GM12878 (cell line): ENCODE measurements around the gene DCAF17. TPM values are rescaled to one million over a fixed set of nuclear protein-coding genes. Genes with fewer than 3 reads are reported as not detected.
A peak's percentile ranks its signal among the peaks of the same experiment; 100 is the strongest.
"Not testable (repeated sequence)": the region's sequence is repeated elsewhere in the genome, so short reads cannot be mapped to it uniquely, and the experiment has no call there.

ENCODE experiments used
- ATAC-seq: fragments of 200-7000 bp; cut with Tn5 transposase; 3 replicates; pipeline ENCODE4 v1.9.1; 2020; ENCODE audit warnings: mild to moderate bottlenecking, moderate library complexity
- BruUV-seq: library from RNA; stranded (reverse); fragments of 400-500 nt; replicated peaks from 2 replicates; lab custom pipeline; 2021; lab: Mats Ljungman, UMichigan
- CTCF ChIA-PET: fragments of 300-600 bp; sonication (Branson Sonifier 250); formaldehyde crosslinking; extraction: SDS; loops from one replicate; lab custom pipeline; 2021; ENCODE audit warnings: inconsistent platforms; lab: Yijun Ruan, JAX
- POLR2A ChIA-PET: fragments of 350-600 bp; formaldehyde crosslinking; extraction: SDS; loops from one replicate; lab custom pipeline; 2021; ENCODE audit warnings: inconsistent platforms; lab: Charles Lee
- RAD21 ChIA-PET: fragments of 300-600 bp; sonication (Branson Sonifier 250); formaldehyde crosslinking; loops from one replicate; lab custom pipeline; 2023; ENCODE audit warnings: antibody characterized with exemption; ENCODE audit not compliant: unreplicated experiment; lab: Charles Lee
- SMC1A ChIA-PET: fragments of 300-600 bp; sonication (Branson Sonifier 250); formaldehyde crosslinking; loops from one replicate; lab custom pipeline; 2023; ENCODE audit not compliant: unreplicated experiment, uncharacterized antibody; lab: Charles Lee
- DNase-seq: peaks from one replicate; pipeline ENCODE4 v3.0.0-alpha.2; 2011; ENCODE audit warnings: low read depth, low spot score
- FAIRE-seq: peaks from 3 replicates; lab custom pipeline; 2011; peaks lifted over from hg19 to GRCh38; lab: Jason Lieb, UNC
- H2AFZ ChIP-seq: 2 replicates; pipeline ENCODE4 v1.6.0; 2011; ENCODE audit warnings: low read depth, low read length, control low read depth; ENCODE audit not compliant: control insufficient read depth
- H3K27ac ChIP-seq: 2 replicates; pipeline ENCODE4 v1.5.1; 2011; ENCODE audit warnings: control low read depth; ENCODE audit not compliant: control insufficient read depth, insufficient read depth
- H3K27me3 ChIP-seq, 2 experiments: replicated peaks in 1 of 2; 2 replicates each; pipeline versions ENCODE4 v1.6.0 to v1.6.1; 2011; ENCODE audit warnings: low read length in 1 of 2; ENCODE audit not compliant: control insufficient read depth in 2 of 2, insufficient read depth in 2 of 2
- H3K36me3 ChIP-seq, 2 experiments: 2 replicates each; pipeline ENCODE4 v1.5.1; 2011; ENCODE audit warnings: low read length in 1 of 2; ENCODE audit not compliant: control insufficient read depth in 2 of 2, insufficient read depth in 2 of 2
- H3K4me1 ChIP-seq: 2 replicates; pipeline ENCODE4 v1.6.1; 2011; ENCODE audit warnings: mild to moderate bottlenecking, low read length, moderate library complexity, mixed read lengths; ENCODE audit not compliant: control insufficient read depth, insufficient read depth
- H3K4me2 ChIP-seq: 2 replicates; pipeline ENCODE4 v1.6.0; 2011; ENCODE audit warnings: control low read depth; ENCODE audit not compliant: control insufficient read depth, insufficient read depth
- H3K4me3 ChIP-seq: fragments of 200-600 bp; sonication (generic); 2 replicates; pipeline ENCODE4 v1.5.1; 2016
- H3K79me2 ChIP-seq: 2 replicates; pipeline ENCODE4 v1.6.0; 2011; ENCODE audit warnings: low read length; ENCODE audit not compliant: control insufficient read depth, insufficient read depth
- H3K9ac ChIP-seq: 2 replicates; pipeline ENCODE4 v1.8.0; 2011; ENCODE audit warnings: low read length, control low read depth, mixed read lengths; ENCODE audit not compliant: control insufficient read depth, insufficient read depth
- H3K9me3 ChIP-seq: replicated peaks from 3 replicates; pipeline ENCODE4 v1.5.1; 2011; ENCODE audit warnings: mild to moderate bottlenecking, low read length; ENCODE audit not compliant: control insufficient read depth, insufficient read depth
- H4K20me1 ChIP-seq: 2 replicates; pipeline ENCODE4 v1.6.0; 2011; ENCODE audit not compliant: control insufficient read depth, insufficient read depth
- NFIC ChIP-seq: IDR thresholded peaks from 2 replicates; pipeline ENCODE4 v1.6.1; 2012; ENCODE audit warnings: low read depth, mild to moderate bottlenecking, inconsistent platforms, low read length, moderate library complexity
- RUNX3 ChIP-seq: IDR thresholded peaks from 2 replicates; pipeline ENCODE4 v1.6.1; 2012; ENCODE audit warnings: low read length, inconsistent platforms
- WGBS: methylation state at CpG from one replicate; pipeline ENCODE4 v1.1.6; 2016; ENCODE audit warnings: low lambda C conversion rate; ENCODE audit not compliant: insufficient replicate concordance, insufficient coverage; ENCODE audit errors: missing lambda C conversion rate; 5-methylcytosine and 5-hydroxymethylcytosine counted together
- in situ Hi-C: fragments of 300-500 bp; cut with MboI; formaldehyde crosslinking; loops from 9 replicates; pipeline ENCODE4 v1.14.3; 2018; ENCODE audit warnings: mixed read lengths
- intact Hi-C: fragments of 100-400 bp; cut with micrococcal nuclease; formaldehyde crosslinking; loops from one replicate; pipeline ENCODE4 v1.14.2; 2022; ENCODE audit not compliant: unreplicated experiment
- polyA plus RNA-seq, 11 experiments: library from polyadenylated mRNA; depleted of rRNA in 4 of 11; unstranded in 6 of 11; stranded (reverse) in 5 of 11; fragments of >200 nt; fragmentation: Nextera tagmentation in 4 of 11; fragmentation: Illumina TruSeq in 1 of 11; extraction: Ambion mirVana in 4 of 11; extraction: Trizol in 1 of 11; gene quantifications; 1 replicate in 1 of 11; 2 replicates in 10 of 11; pipeline versions ENCODE4 v1.2.1 to v1.2.3, GENCODE V29; 2011 to 2016; ENCODE audit warnings: inconsistent platforms in 2 of 11, missing spikeins in 2 of 11, low read depth in 1 of 11
- total RNA-seq, 4 experiments: library from RNA; depleted of rRNA in 3 of 4; stranded (reverse); fragments of >200 nt in 3 of 4; fragmentation: Illumina TruSeq in 1 of 4; extraction: Trizol in 1 of 4; gene quantifications; 2 replicates each; pipeline versions ENCODE4 v1.2.1 to v1.2.3, GENCODE V29; 2013 to 2021

Gene DCAF17
- total and polyA plus RNA-seq, 10 of the 15 experiments (the other 5 are each of a cell fraction or from before 2014, with no cell fraction given) = 5.2 to 32.9 (median 23.4) TPM

DNA sequence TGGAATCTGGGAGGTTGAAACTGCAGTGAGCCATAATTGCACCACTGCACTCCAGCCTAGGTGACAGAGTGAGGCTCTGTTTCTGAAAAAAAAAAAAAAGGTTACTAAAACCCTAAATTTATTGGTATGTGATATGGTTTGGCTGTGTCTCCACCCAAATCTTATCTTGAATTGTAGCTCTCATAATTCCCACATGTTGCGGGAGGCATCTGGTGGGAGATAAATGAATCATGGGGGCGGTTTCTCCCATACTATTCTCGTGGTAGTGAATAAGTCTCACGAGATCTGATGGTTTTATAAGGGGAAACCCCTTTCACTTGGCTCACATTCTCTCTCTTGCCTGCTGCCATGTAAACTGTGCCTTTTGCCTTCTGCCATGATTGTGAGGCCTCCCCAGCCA, 19.4 kb upstream of the DCAF17 start:
- in situ Hi-C loops = loop anchor here (5.0 kb wide), 2 partner anchors 92 to 257 kb away; no protein-coding TSS in a partner anchor
- H3K27me3 ChIP-seq, ATAC-seq, H3K9me3 ChIP-seq, FAIRE-seq, H3K4me2 ChIP-seq, BruUV-seq, H3K9ac ChIP-seq, DNase-seq, H3K4me3 ChIP-seq, H4K20me1 ChIP-seq, H2AFZ ChIP-seq: not testable (repeated sequence)
- ChIA-PET RAD21 (interaction anchor here (0.8 to 5.4 kb wide), 10 partner anchors 26 to 441 kb away, joined by 3 to 186 read pairs (median 8); no protein-coding TSS in a partner anchor), POLR2A (interaction anchor here (0.6 to 1.2 kb wide), 6 partner anchors 69 to 128 kb away, joined by 3 to 8 read pairs (median 4); no protein-coding TSS in a partner anchor), CTCF (interaction anchor here (0.6 to 5.6 kb wide), 6 partner anchors 67 to 440 kb away, joined by 3 to 110 read pairs (median 7); no protein-coding TSS in a partner anchor), SMC1A (interaction anchor here (0.8 to 5.0 kb wide), 13 partner anchors 8 to 257 kb away, joined by 3 to 198 read pairs (median 4); partner anchors contain the start of gene CYBRD1)
- intact Hi-C loops = loop anchor here (5.0 kb wide), 2 partner anchors 67 to 167 kb away; no protein-coding TSS in a partner anchor
- 53% methylated on average over 4 of the region's 4 CpGs for WGBS
- Histone ChIP-seq H3K27ac (peak overlapping the region; percentile 5; the same call in 1 of the 2 replicates), H3K79me2 (peaks cover 72% of the 10 kb centered on the region), H3K36me3 (peaks cover 0 to 10% of the 10 kb centered on the region in 2 experiments; a peak in 3 of 4 replicates), H3K4me1 (peaks cover 39% of the 10 kb centered on the region)
- TF ChIP-seq RUNX3 (0 out of 2 replicates have a peak, but pooled peaks have one; percentile 10), NFIC (peak; percentile 24; the same call in 1 of the 2 replicates)
